DND-41 (cell line): ENCODE measurements around the gene GABRG3.

Experiments
- EZH2 ChIP-seq: IDR thresholded peaks from 3 replicates; pipeline ENCODE4 v1.6.1; 2012; ENCODE audit warnings: borderline replicate concordance, low read depth, mild to moderate bottlenecking, moderate library complexity, low read length, inconsistent platforms; ENCODE audit not compliant: severe bottlenecking
- TF ChIP-seq, protein P1 (sequence below): IDR thresholded peaks from 2 replicates; pipeline ENCODE4 v1.5.1; 2012; ENCODE audit warnings: borderline replicate concordance, low read length, moderate library complexity, mild to moderate bottlenecking; ENCODE audit not compliant: poor library complexity, severe bottlenecking; ENCODE audit errors: extremely low read depth

DNA sequence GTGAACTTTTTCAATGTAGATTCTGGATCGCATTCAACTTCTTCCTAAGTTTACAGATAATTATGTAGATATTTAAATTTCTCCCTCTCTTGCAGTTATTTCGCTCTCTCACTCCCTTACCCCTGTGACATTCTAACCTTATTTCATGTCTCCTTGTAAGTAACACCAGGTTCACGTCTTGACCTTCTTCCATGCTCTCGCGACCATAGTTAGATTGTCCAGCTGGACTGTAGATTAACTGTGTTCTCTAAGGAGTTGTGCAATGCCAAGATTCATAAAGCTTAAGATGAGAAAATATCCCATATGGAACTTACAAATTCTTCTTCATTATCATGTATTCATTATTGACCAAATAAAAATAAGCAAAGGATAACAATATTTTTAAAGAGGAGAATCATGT lies 430.5 kb downstream of the GABRG3 start:
- TF ChIP-seq, protein P1, sequence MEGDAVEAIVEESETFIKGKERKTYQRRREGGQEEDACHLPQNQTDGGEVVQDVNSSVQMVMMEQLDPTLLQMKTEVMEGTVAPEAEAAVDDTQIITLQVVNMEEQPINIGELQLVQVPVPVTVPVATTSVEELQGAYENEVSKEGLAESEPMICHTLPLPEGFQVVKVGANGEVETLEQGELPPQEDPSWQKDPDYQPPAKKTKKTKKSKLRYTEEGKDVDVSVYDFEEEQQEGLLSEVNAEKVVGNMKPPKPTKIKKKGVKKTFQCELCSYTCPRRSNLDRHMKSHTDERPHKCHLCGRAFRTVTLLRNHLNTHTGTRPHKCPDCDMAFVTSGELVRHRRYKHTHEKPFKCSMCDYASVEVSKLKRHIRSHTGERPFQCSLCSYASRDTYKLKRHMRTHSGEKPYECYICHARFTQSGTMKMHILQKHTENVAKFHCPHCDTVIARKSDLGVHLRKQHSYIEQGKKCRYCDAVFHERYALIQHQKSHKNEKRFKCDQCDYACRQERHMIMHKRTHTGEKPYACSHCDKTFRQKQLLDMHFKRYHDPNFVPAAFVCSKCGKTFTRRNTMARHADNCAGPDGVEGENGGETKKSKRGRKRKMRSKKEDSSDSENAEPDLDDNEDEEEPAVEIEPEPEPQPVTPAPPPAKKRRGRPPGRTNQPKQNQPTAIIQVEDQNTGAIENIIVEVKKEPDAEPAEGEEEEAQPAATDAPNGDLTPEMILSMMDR: no peak
- TF ChIP-seq EZH2: no peak
